ENCODE measurements around the gene APOM. TPM values are rescaled to one million over a fixed set of nuclear protein-coding genes. Genes with fewer than 3 reads are reported as not detected.

Gene APOM
- total RNA-seq, 2 donors from 2014 or later, result 0.76 to 1.3 TPM

DNA sequence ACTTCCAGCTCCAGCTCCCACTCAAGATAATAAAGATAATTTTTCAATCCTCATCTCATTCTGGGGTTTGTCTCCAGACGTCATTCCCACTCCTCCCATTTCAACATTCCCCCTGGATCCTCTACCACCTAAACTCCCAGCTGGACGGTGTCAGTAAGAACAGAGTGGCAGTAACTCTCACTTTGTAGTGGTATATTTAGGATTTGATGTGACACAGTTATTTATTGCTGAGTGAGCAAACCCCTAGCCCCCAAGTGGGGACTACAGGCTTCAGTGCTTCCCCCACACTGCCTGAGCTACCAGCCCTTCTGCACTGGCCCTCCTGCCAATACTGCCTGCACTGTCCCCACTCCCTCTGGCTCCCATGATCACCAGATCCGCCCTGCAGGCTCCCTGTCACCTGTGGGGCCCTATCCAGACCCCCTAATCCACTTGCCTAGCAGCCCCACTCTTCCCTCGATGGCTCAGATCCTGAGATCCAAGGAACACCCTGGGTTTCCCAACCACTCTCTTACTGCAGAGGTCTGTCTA is 2.5 kb downstream of the APOM start:
- ATAC-seq, result no peak
- no peak for DNase-seq (ENCODE audit: low spot score)
- H3K9me3 Mint-ChIP-seq, result no peaks in the 10 kb centered on the region
- H3K27me3 Mint-ChIP-seq, result no peaks in the 10 kb centered on the region
- peaks cover 2% of the 10 kb centered on the region for H3K36me3 Mint-ChIP-seq
- H3K4me3 Mint-ChIP-seq, result peak overlapping the region; percentile 95
- peaks cover 53 to 55% of the 10 kb centered on the region in 2 donors for H3K4me1 Mint-ChIP-seq (ENCODE audit: low read depth in 2 of 2)
- H3K27ac Mint-ChIP-seq, result peak overlapping the region; percentile 85 to 92

DNA sequence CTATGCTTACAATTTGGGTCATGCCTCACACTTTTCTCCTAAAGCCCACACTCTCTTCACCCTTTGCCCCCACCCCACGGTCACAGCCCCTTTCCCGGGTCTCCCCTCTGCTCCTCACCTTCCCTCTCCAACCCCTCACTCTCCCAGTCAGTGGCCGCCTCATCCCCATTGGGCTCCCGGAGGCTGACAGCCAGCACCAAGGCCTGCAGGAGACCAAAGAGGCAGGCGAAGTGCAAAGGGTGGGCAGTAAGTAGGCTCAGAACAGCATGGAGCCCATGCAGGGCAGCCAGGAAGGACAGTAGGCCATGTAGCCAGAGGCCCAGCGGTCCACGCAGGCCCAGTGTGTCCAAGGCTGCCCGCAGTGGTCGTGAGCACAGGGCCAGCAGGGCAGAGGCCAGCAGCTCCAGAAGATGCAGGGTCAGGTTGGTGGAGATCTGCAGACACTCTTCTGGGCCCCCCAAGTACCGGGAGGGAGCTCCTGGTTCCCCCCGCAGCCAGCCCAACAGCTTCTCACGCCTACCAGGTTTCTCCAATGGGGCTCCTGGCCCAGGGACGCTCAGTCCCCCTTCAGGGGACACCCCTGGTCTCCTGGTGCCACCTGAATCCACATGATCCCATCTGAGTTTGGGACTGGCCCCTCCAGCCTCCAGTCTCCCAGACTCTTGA is 3.4 kb downstream of the APOM start:
- Mint-ChIP-seq H3K36me3 (peaks cover 9% of the 10 kb centered on the region), H3K27ac (peak overlapping the region; percentile 85 to 92), H3K9me3 (no peaks in the 10 kb centered on the region), H3K4me3 (peak overlapping the region; percentile 95), H3K27me3 (no peaks in the 10 kb centered on the region), H3K4me1 (ENCODE audit: low read depth in 2 of 2) (peaks cover 61 to 64% of the 10 kb centered on the region in 2 donors)
- DNase-seq (ENCODE audit: low spot score) (no peak), ATAC-seq (no peak)

DNA sequence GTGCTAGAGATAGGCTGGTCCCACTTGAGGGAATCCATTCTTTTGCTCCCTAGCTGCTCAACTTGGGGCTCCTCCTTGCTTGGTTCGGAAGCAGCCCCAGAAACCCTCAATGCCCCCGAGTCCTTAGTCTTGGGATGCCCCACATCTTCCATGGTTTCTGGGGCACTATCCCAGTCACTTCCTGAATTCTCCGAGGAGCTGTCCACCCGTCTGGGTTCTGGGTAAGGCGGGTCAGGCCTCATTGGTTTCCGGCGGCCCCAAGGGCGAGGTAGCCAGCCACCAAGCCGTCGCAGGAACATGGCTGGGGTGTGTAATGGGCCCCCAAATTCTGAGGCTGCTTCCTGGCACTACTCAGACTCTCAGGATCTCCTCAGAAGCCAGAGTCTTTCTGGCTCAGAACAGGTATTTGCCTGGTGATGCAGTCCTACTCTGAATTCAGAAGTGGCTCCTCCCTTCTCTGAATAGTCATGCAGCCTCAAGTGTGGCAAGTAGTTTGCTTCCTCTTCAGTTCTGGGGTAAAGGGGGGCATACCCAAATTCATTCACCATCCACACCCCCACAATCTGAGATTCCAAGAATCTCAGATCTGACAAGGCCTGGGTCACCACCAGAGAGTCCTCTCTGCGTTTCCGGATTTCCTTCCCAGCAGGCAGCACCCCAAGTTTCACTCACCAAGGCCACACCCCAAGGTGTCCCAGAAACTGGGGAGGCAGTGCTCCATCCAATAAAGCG is 4.1 kb downstream of the APOM start:
- peaks cover 68 to 71% of the 10 kb centered on the region in 2 donors for H3K4me1 Mint-ChIP-seq (ENCODE audit: low read depth in 2 of 2)
- peaks cover 16% of the 10 kb centered on the region for H3K36me3 Mint-ChIP-seq
- no peak for DNase-seq (ENCODE audit: low spot score)
- ATAC-seq, result peak in 1 of 2 donors; percentile 35
- no peaks in the 10 kb centered on the region for H3K27me3 Mint-ChIP-seq
- peak overlapping the region; percentile 85 to 92 for H3K27ac Mint-ChIP-seq
- peak overlapping the region; percentile 95 for H3K4me3 Mint-ChIP-seq
- no peaks in the 10 kb centered on the region for H3K9me3 Mint-ChIP-seq

DNA sequence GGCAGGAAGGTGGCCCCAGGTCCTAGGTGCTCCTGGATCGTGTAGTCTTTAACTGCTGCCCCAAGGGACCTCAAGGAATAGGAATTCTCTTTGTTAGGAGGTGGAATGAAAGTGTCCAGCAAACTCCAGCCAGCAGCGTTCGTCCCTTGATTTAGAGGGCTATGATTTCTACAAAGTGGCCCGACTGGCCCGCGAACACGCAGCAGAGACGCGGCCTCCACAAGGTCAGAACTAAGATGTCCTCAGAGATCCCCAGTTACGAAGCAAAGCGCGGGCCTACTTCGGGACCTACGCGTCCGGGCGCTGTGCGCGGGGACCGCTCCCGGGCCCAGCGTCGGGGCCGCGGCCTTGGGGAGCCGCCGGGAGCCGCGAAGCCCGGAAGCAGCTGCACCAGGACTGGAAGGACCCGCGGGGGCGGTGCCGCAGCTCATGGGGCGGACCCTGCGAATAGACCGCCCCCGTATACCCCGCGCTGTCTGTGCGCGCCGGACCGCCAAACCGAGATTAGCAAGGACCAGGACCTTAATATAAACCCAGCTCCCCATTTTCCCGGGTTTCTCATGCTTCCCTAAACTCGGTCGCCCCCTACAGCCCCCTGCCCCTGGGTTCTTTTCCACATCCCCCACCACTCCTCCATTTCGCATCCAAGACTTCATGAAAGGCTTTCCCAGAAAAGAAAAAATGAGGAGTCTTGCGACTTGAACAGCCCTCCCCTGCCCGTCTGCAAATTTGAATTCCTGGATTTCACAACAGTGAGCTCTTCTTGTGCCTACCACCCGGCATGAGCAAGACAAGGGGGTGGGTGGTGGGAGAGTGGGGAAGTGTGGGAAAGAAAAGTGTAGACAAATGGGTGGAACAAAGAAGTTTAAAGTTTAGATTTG is 4.9 kb downstream of the APOM start, which contains the start of gene C6orf47:
C6orf47 (minus strand) TSS at position 398 of the 881 bp plus-strand sequence. CDS start 831 bp downstream, outside the sequence.
- H3K36me3 Mint-ChIP-seq, result peaks cover 17% of the 10 kb centered on the region
- peak within 1 kb of the TSS; percentile 85 to 92 for H3K27ac Mint-ChIP-seq
- H3K4me1 Mint-ChIP-seq (ENCODE audit: low read depth in 2 of 2), result peaks cover 64 to 65% of the 10 kb centered on the region in 2 donors
- peak; percentile 90 for DNase-seq (ENCODE audit: low spot score)
- H3K27me3 Mint-ChIP-seq, result no peaks in the 10 kb centered on the region
- no peaks in the 10 kb centered on the region for H3K9me3 Mint-ChIP-seq
- peak within 1 kb of the TSS; percentile 95 for H3K4me3 Mint-ChIP-seq
- peak; percentile 86 to 90 for ATAC-seq

DNA sequence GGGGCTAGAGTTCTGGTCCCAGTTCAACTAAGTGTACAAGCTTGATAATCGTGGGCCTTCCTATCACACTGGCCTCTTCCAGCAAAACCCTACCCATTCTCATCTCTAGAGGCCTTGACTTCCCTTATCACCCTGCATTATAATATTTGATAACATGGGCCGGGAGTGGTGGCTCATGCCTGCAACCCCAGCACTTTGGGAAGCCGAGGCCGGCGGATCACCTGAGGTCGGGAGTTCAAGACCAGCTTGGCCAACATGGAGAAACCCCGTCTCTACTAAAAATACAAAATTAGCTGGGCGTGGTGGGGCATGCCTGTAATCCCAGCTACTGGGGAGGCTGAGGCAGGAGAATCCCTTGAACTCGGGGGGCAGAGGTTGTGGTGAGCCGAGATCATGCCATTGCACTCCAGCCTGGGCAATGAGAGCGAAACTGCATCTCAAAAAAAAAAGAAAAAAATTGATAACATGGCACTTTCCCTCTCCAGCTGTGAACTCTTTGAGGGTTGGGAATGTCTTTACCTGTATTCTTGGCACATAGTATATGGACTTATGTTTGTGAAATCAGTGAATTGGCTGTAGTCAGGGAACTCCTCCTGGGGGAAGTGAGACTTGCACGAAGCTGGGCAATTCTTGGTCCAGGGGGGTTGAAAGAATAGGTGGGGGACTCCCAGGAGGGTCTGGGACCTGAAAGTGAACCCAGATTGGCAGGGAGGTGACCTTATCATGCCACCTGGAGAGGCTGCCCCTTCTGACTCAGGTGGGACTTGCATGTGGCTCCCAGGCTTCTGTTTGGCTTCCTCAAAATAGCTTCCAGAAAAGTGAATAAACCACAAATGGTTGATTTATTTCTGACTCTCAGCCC is 5.8 kb downstream of the APOM start:
- Mint-ChIP-seq H3K36me3 (peaks cover 19% of the 10 kb centered on the region), H3K27ac (peak overlapping the region; percentile 85 to 92), H3K27me3 (no peaks in the 10 kb centered on the region), H3K4me3 (peak overlapping the region; percentile 95), H3K4me1 (ENCODE audit: low read depth in 2 of 2) (peaks cover 62 to 66% of the 10 kb centered on the region in 2 donors), H3K9me3 (no peaks in the 10 kb centered on the region)
- ATAC-seq, result no peak
- DNase-seq (ENCODE audit: low spot score), result no peak

DNA sequence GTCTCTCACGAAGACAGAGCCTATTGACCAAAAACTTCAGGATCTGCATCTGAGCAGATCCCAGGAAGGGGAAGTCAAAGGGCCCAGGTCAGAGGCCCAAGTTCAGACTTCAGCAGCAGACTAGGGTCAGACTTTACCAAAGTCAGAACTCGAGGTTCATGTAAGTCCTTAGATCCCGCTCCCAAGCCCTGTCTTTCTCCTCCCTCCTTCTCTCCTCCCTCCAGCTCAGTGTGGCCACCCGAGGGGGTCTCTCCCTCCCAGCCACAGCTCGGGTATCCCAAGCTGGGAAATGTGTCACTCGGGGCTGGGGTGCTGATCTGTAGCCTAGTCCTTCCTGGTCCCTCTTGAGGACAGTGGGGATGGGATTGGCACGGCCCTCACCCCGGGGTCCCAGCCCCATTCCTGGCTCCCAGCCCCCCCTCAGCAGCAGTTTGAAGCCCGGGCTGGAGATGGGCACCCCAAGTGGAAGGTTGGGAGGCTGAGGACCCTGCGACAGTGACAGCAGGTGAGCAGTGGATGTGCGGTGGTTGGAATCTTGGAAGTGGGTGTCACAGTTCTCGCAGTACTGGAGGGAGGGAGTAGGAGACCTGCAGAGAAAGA is 6.5 kb downstream of the APOM start:
- peak overlapping the region; percentile 56 to 76 for H3K27ac Mint-ChIP-seq
- no peaks in the 10 kb centered on the region for H3K9me3 Mint-ChIP-seq
- peak overlapping the region; percentile 51 for H3K4me3 Mint-ChIP-seq
- ATAC-seq (no peak), DNase-seq (ENCODE audit: low spot score) (no peak)
- peaks cover 68 to 70% of the 10 kb centered on the region in 2 donors for H3K4me1 Mint-ChIP-seq (ENCODE audit: low read depth in 2 of 2)
- H3K36me3 Mint-ChIP-seq, result peaks cover 23% of the 10 kb centered on the region
- H3K27me3 Mint-ChIP-seq, result no peaks in the 10 kb centered on the region

DNA sequence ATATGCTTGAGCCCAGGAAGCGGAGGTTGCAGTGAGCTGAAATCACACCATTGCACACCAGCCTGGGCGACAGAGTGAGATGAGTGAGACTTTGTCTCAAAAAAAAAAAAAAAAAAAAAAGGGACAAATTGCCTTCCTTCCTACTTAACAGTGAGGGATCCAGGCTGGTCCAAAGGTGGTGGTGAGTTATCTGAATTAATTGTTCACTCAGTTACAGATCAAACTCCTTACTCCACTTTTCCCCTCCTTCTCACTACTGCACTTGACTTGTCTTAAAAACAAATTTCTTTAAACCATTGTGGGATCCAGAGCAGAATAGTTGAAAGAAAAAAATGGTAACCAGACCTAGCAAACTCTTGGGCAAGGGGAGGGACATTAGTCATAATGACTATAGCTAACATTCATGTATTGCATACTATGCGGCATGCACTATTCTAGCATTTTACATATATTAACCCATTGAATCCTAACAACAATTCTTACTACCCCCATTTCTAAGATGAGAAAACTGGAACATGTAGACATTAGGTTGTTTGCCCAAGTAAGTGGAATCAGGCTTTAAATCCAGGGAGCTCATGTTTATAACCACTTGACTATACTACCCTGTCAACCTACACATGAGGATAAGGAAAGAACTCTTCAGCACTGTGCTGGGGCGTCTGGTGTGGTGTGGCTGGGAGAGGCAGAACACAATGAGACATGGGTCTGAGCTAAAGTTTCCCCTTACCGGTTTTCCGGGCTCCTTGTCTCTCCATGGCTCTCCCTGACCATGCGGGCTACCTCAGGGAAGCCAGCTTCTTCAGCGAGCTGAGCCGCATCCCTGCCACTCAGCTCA is 7.6 kb downstream of the APOM start:
- DNase-seq (ENCODE audit: low spot score) (no peak), ATAC-seq (no peak)

DNA sequence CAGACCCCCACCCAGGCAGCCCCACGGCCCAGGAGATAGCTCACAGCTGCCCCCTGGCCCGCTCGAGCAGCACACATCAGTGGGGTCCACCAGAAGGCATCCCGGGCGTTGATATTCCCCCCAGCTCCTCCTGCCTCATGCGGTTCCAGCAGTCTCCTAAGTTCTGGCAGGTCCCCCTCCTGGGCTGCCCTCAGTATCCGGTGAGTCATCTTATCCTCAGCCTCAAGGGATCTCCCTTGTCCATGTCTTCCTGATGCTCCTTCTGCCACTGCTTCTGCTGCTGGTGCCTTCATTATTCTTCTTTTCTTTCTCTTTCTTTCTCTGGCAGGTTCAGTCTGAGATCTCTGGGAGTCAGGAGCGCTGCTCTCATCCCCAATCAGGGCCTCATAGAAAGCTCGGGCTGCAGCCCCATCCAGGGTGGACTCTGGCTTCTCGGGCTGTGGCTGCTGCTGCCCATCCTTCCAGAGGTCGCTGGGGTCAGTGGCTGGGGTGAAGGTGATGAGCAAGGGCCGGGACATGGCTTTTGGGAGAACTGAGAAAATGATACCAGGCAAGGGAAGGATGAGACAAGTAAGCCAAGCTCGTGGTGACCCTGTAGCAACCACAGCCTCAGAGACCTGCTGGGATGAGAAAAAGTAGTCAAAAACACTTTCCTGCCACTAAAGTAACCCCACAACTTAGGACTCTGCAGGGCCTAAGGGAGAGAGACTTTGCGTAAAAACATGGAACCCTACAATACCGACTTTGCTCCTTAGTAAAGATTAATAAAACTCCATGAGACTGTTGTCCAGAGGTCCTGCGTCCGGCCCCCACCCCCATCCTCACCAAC is 8.5 kb downstream of the APOM start:
- H3K4me1 Mint-ChIP-seq (ENCODE audit: low read depth in 2 of 2), result peaks cover 60% of the 10 kb centered on the region in 2 donors

More for the DNA sequence above, 7.6 kb downstream of the APOM start:
- H3K27ac Mint-ChIP-seq, result peak overlapping the region; percentile 93 to 99
- no peaks in the 10 kb centered on the region for H3K27me3 Mint-ChIP-seq
- H3K36me3 Mint-ChIP-seq, result peaks cover 30% of the 10 kb centered on the region
- H3K4me3 Mint-ChIP-seq, result peak overlapping the region; percentile 97
- H3K4me1 Mint-ChIP-seq (ENCODE audit: low read depth in 2 of 2), result peaks cover 68 to 69% of the 10 kb centered on the region in 2 donors
- H3K9me3 Mint-ChIP-seq, result no peaks in the 10 kb centered on the region

DNA sequence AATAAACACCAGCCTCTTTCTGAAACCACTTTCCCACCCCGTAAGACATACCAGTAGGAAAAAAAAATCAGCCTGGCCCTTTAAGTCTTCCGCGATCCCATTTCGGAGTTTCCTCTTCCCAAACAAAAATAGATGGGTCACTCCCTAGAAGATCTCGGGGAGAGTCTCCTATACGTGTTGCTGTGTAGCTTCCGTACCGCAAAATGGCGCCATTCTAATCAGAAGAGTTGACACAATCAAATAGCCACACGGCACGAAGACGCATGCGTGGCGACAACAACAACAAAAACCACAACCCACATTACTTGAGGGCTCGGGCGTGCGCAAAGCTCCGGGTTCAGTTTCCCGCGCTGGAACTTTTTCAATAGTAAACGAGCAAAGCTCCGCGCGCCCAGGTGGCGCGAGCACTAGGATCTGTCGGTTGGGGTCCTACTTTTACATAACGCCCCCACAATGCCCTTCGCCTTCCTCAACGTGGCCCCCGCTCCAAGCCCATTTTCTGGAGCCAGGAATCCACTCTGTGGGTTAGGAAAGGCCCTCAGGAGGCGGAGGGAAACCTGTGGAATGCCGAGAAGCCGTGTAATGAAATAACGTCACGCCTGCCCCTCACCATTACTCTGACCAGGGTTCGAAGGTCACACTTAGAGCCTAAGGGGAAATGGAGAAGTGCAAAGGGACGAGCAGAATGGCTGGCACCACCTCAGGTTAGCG is 9.3 kb downstream of the APOM start, which contains the start of gene GPANK1:
GPANK1 (minus strand) TSS at position 208 of the 711 bp plus-strand sequence. CDS start 519 bp downstream, outside the sequence.
- Mint-ChIP-seq H3K4me1 (ENCODE audit: low read depth in 2 of 2) (peaks cover 52 to 53% of the 10 kb centered on the region in 2 donors), H3K9me3 (no peaks in the 10 kb centered on the region), H3K27ac (peak within 1 kb of the TSS; percentile 93 to 99), H3K36me3 (peaks cover 30% of the 10 kb centered on the region), H3K27me3 (no peaks in the 10 kb centered on the region), H3K4me3 (peak within 1 kb of the TSS; percentile 97)
- DNase-seq (ENCODE audit: low spot score) (peak; percentile 92), ATAC-seq (peak; percentile 59 to 69)

More for the DNA sequence above, 8.5 kb downstream of the APOM start:
- no peak for ATAC-seq
- H3K4me3 Mint-ChIP-seq, result peak overlapping the region; percentile 97
- H3K27ac Mint-ChIP-seq, result peak overlapping the region; percentile 93 to 99
- H3K27me3 Mint-ChIP-seq, result no peaks in the 10 kb centered on the region
- peaks cover 30% of the 10 kb centered on the region for H3K36me3 Mint-ChIP-seq
- no peaks in the 10 kb centered on the region for H3K9me3 Mint-ChIP-seq
- no peak for DNase-seq (ENCODE audit: low spot score)

DNA sequence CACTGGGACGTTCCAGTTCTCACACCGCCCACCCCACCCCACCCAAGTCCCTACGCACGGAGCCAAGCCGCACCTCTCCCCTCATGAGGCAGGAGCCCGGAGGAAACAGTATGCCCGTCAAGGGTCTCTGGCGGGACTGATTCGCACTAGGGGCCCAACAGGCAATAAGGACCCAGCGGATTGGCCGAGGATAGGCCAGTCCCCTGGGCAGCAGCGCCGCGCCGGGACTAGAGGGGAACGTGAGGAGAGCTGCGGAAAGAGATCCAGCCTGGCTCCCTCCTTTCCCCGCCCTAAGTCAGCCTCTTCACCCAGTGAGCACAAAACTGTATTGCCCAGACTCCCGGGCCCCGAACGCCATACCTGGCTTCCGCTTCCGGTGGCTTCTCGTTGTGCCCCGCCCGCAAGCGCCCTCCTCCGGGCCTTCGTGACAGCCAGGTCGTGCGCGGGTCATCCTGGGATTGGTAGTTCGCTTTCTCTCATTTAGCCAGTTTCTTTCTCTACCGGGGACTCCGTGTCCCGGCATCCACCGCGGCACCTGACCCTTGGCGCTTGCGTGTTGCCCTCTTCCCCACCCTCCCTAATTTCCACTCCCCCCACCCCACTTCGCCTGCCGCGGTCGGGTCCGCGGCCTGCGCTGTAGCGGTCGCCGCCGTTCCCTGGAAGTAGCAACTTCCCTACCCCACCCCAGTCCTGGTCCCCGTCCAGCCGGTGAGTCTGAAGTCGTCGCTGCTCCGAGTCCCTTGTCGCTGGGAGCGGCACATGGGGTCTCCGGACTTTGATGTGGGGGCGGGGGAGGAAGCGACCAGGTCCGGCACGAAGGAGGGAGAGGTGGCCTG is 10.0 kb downstream of the APOM start, which contains the start of gene CSNK2B:
CSNK2B (plus strand) TSS at position 580 of the 836 bp plus-strand sequence. CDS start 752 bp downstream, outside the sequence.
- H3K36me3 Mint-ChIP-seq, result peaks cover 30% of the 10 kb centered on the region
- H3K9me3 Mint-ChIP-seq, result no peaks in the 10 kb centered on the region
- no peaks in the 10 kb centered on the region for H3K27me3 Mint-ChIP-seq
- DNase-seq (ENCODE audit: low spot score) (peak; percentile 99), ATAC-seq (peak; percentile 93 to 95)
- peaks cover 48 to 49% of the 10 kb centered on the region in 2 donors for H3K4me1 Mint-ChIP-seq (ENCODE audit: low read depth in 2 of 2)
- H3K4me3 Mint-ChIP-seq, result peak within 1 kb of the TSS; percentile 97
- H3K27ac Mint-ChIP-seq, result peak within 1 kb of the TSS; percentile 93 to 99
